Natural killer cell (primary cell): ENCODE measurements around the gene IFTAP. TPM values are rescaled to one million over a fixed set of nuclear protein-coding genes. Genes with fewer than 3 reads are reported as not detected.
A peak's percentile ranks its signal among the peaks of the same experiment; 100 is the strongest.

ENCODE experiments used
- ATAC-seq, 3 donors: fragments of 150-1000 bp in 2 of 3; fragments of 200-7000 bp in 1 of 3; cut with Tn5 transposase; 1 replicate in 1 of 3; 2 replicates in 2 of 3; pipeline ENCODE4 v1.10.0; 2021; ENCODE audit warnings: mild to moderate bottlenecking in 2 of 3, moderate library complexity in 2 of 3
- DNase-seq, 2 donors: peaks; one replicate each; pipeline versions ENCODE4 v3.0.0 to v3.0.0-alpha.2; 2013 to 2021; ENCODE audit warnings: mixed read lengths in 1 of 2
- H3K27ac ChIP-seq: one replicate; pipeline ENCODE4 v1.5.1; 2013; ENCODE audit warnings: mild to moderate bottlenecking, low read length
- H3K27me3 ChIP-seq: one replicate; pipeline ENCODE4 v1.6.1; 2013; ENCODE audit warnings: low read length; ENCODE audit not compliant: control insufficient read depth, insufficient read depth
- H3K36me3 ChIP-seq: one replicate; pipeline ENCODE4 v1.6.1; 2013; ENCODE audit warnings: low read length; ENCODE audit not compliant: control insufficient read depth, insufficient read depth
- H3K4me1 ChIP-seq: one replicate; pipeline ENCODE4 v1.6.1; 2013; ENCODE audit warnings: low read length; ENCODE audit not compliant: control insufficient read depth, insufficient read depth
- H3K4me3 ChIP-seq: one replicate; pipeline ENCODE4 v1.5.1; 2013; ENCODE audit warnings: low read length
- H3K9me3 ChIP-seq: one replicate; pipeline ENCODE4 v1.6.1; 2013; ENCODE audit warnings: low read length; ENCODE audit not compliant: control insufficient read depth, insufficient read depth
- H3K27ac Mint-ChIP-seq, 2 donors: one replicate each; pipeline ENCODE4 v1.8.0; 2022; ENCODE audit warnings: mild to moderate bottlenecking in 2 of 2, mixed read lengths in 2 of 2, moderate library complexity in 1 of 2
- H3K27me3 Mint-ChIP-seq, 2 donors: one replicate each; pipeline ENCODE4 v1.8.0; 2022; ENCODE audit warnings: low read depth in 2 of 2, mixed read lengths in 2 of 2
- H3K36me3 Mint-ChIP-seq: one replicate; pipeline ENCODE4 v1.8.0; 2022; ENCODE audit warnings: mixed read lengths
- H3K4me1 Mint-ChIP-seq, 2 donors: one replicate each; pipeline ENCODE4 v1.8.0; 2022; ENCODE audit warnings: mixed read lengths in 2 of 2
- H3K4me3 Mint-ChIP-seq: one replicate; pipeline ENCODE4 v1.8.0; 2022; ENCODE audit warnings: mild to moderate bottlenecking, moderate library complexity, mixed read lengths
- H3K9me3 Mint-ChIP-seq, 2 donors: one replicate each; pipeline ENCODE4 v1.8.0; 2022; ENCODE audit warnings: mixed read lengths in 2 of 2
- CTCF ChIP-seq: fragments of 200-600 bp; IDR thresholded peaks from one replicate; pipeline ENCODE4 v1.8.0; 2022; ENCODE audit warnings: antibody characterized with exemption
- WGBS: methylation state at CpG from one replicate; pipeline ENCODE4 v1.1.7; 2013; ENCODE audit warnings: missing lambda C conversion rate; ENCODE audit not compliant: insufficient coverage; 5-methylcytosine and 5-hydroxymethylcytosine counted together
- intact Hi-C: fragments of 100-400 bp; cut with micrococcal nuclease; formaldehyde crosslinking; loops from one replicate; pipeline ENCODE4 v1.14.2; 2022
- total RNA-seq, 4 donors: library from RNA; stranded (reverse); fragments of 120-200 nt in 1 of 4; gene quantifications; one replicate each; pipeline versions ENCODE4 v1.2.3 to v1.2.4, GENCODE V29; 2013 to 2022

The IFTAP gene
- total RNA-seq, 3 donors from 2014 or later (not counting 1 experiment from before 2014, with no cell fraction given) = 0.94 to 1.9 (median 1.8) TPM

- Histone ChIP-seq H3K9me3 (no peaks in the 10 kb centered on the region), H3K36me3 (no peaks in the 10 kb centered on the region), H3K4me3 (peak overlapping the region; percentile 34), H3K4me1 (peaks cover 8% of the 10 kb centered on the region), H3K27me3 (no peaks in the 10 kb centered on the region), H3K27ac (peak overlapping the region; percentile 85)
- no peak for TF ChIP-seq CTCF
- WGBS = no CpG with 5 or more reads among the region's 4 CpGs
- Mint-ChIP-seq H3K9me3 (no peaks in the 10 kb centered on the region), H3K27ac (peak overlapping the region; percentile 84 to 86), H3K4me1 (peaks cover 36 to 38% of the 10 kb centered on the region in 2 donors), H3K36me3 (no peaks in the 10 kb centered on the region), H3K4me3 (peak overlapping the region; percentile 66), H3K27me3 (no peaks in the 10 kb centered on the region)
- DNase-seq (peak in 1 of 2 donors; percentile 44), ATAC-seq (peak; percentile 88 to 91 (median 89))
- intact Hi-C loops = no loop called here
These were observed 35.5 kb upstream of the IFTAP start for GRCh38 chr11:36558571-36559413.

- peak overlapping the region; percentile 1 for H3K4me3 ChIP-seq
- TF ChIP-seq CTCF = peak; percentile 85
- intact Hi-C loops = loop anchor here (1.0 kb wide), 3 partner anchors 58 to 183 kb away; no protein-coding TSS in a partner anchor
- ATAC-seq (peak; percentile 64 to 92 (median 90)), DNase-seq (peak; percentile 35 to 75)
- peaks cover 11 to 16% of the 10 kb centered on the region in 2 donors for H3K27me3 Mint-ChIP-seq
- no peaks in the 10 kb centered on the region for H3K9me3 ChIP-seq
- peaks cover 28 to 30% of the 10 kb centered on the region in 2 donors for H3K4me1 Mint-ChIP-seq
- H3K27me3 ChIP-seq = peaks cover 2% of the 10 kb centered on the region
- 13% methylated on average over 13 of the region's 15 CpGs for WGBS
- peak overlapping the region in 1 of 2 donors; percentile 28 for H3K27ac Mint-ChIP-seq
- peaks cover 12% of the 10 kb centered on the region for H3K4me1 ChIP-seq
- H3K36me3 Mint-ChIP-seq = no peaks in the 10 kb centered on the region
- H3K27ac ChIP-seq = no peak overlapping the region
- no peaks in the 10 kb centered on the region for H3K9me3 Mint-ChIP-seq
- H3K4me3 Mint-ChIP-seq = peak overlapping the region; percentile 91
- H3K36me3 ChIP-seq = no peaks in the 10 kb centered on the region
These were observed 29.8 kb upstream of the IFTAP start for GRCh38 chr11:36564376-36565030.

GRCh38 chr11:36565031-36565610, 29.2 kb upstream of the IFTAP start:
- no peak overlapping the region for H3K4me3 ChIP-seq
- Mint-ChIP-seq H3K4me3 (peak overlapping the region; percentile 91), H3K27me3 (peaks cover 11 to 16% of the 10 kb centered on the region in 2 donors), H3K9me3 (no peaks in the 10 kb centered on the region), H3K4me1 (peaks cover 22 to 23% of the 10 kb centered on the region in 2 donors), H3K27ac (no peak overlapping the region), H3K36me3 (no peaks in the 10 kb centered on the region)
- H3K36me3 ChIP-seq = no peaks in the 10 kb centered on the region
- H3K27ac ChIP-seq = no peak overlapping the region
- 81% methylated on average over 6 of the region's 6 CpGs for WGBS
- no peak for ATAC-seq
- no peak for DNase-seq
- peaks cover 2% of the 10 kb centered on the region for H3K27me3 ChIP-seq
- intact Hi-C loops = no loop called here
- no peak for TF ChIP-seq CTCF
- peaks cover 9% of the 10 kb centered on the region for H3K4me1 ChIP-seq
- no peaks in the 10 kb centered on the region for H3K9me3 ChIP-seq
